GM21367 (cell line): ENCODE results near the gene EFHC1.

Experiments used
- ATAC-seq: cut with Tn5 transposase; IDR thresholded peaks from one replicate; pipeline ENCODE4 v1.9.1; 2021; ENCODE audit not compliant: unreplicated experiment

EFHC1 gene

GRCh38 chr6:52502306-52503029, 82.3 kb downstream of the EFHC1 start:
- no peak for ATAC-seq

GRCh38 chr6:52503323-52503747, 83.2 kb downstream of the EFHC1 start:
- ATAC-seq = no peak

GRCh38 chr6:52503851-52504781, 84.0 kb downstream of the EFHC1 start:
- no peak for ATAC-seq

- ATAC-seq = no peak
Measured at GRCh38 chr6:52504782-52505136, 84.6 kb downstream of the EFHC1 start.

- no peak for ATAC-seq
Measured at GRCh38 chr6:52505726-52506409, 85.7 kb downstream of the EFHC1 start.

- no peak for ATAC-seq
Measured at GRCh38 chr6:52506476-52506875, 86.3 kb downstream of the EFHC1 start.

- ATAC-seq = no peak
Measured at GRCh38 chr6:52507557-52508260, 87.6 kb downstream of the EFHC1 start.

- no peak for ATAC-seq
Measured at GRCh38 chr6:52508261-52508739, 88.2 kb downstream of the EFHC1 start.

- ATAC-seq = no peak
Measured at GRCh38 chr6:52509281-52510212, 89.4 kb downstream of the EFHC1 start.

GRCh38 chr6:52510213-52510562, 90.0 kb downstream of the EFHC1 start:
- no peak for ATAC-seq

- no peak for ATAC-seq
Measured at GRCh38 chr6:52511163-52511562, 91.0 kb downstream of the EFHC1 start.

GRCh38 chr6:52511572-52512151, 91.5 kb downstream of the EFHC1 start:
- ATAC-seq = no peak

- ATAC-seq = no peak
Measured at GRCh38 chr6:52512199-52512598, 92.1 kb downstream of the EFHC1 start.

GRCh38 chr6:52513464-52513863, 93.3 kb downstream of the EFHC1 start:
- ATAC-seq = no peak

- no peak for ATAC-seq
Measured at GRCh38 chr6:52513896-52514295, 93.8 kb downstream of the EFHC1 start.

GRCh38 chr6:52514514-52514913, 94.4 kb downstream of the EFHC1 start:
- no peak for ATAC-seq

- ATAC-seq = no peak
Measured at GRCh38 chr6:52515219-52515960, 95.2 kb downstream of the EFHC1 start.

- ATAC-seq = no peak
Measured at GRCh38 chr6:52516269-52516668, 96.1 kb downstream of the EFHC1 start.

GRCh38 chr6:52516943-52517342, 96.8 kb downstream of the EFHC1 start:
- no peak for ATAC-seq
